ENCODE measurements around the gene SEC14L1.

The SEC14L1 gene

DNA sequence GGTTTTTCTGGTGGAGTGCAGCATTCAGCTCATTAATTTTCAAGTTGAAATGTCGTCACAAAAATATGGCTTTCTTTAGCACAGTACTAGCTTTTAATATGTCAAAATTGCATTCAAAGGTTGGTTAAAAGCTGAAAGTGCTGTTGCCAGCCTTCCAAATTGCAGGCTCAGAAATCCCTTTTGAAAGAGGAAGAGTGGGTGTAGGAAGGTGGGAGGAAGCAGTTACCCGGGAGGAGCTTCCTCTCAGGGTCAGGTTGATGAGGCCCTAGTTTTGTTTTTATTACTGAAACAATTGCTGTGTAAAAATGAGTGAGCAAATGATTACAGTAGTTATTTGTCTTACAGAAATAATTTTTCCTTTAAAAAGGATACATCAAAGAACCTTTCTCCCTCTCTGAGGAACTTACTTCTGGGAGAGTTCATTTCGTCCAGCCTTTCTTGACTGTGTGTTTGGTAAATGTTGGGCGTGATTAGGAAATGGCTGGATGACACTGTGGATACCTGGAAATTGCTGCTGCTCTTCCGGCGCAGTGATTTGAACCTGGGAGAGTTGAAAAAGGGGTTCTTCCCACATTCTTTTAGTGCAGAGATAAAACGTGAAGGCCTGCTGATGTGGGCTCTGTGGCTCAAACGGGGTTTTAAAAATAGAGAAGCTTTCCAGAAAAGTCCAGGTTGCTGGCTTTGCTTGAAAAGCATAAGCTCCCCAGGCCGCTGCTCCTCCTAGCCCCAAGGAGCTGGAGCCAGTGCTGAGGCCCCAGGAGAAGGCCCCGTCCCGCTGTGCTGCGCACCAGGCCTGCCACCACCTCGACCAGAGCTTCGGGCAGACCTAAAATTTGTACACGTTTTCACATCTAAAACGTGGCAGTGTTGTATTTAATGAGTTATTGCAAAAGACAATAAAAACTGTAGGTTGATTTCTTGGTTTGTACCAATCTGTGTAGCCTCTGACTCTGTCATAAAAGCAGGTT lies 41.7 kb downstream of the SEC14L1 start:
- no peak for TF ChIP-seq CEBPB (IDR thresholded peaks at IDR 0.05)

DNA sequence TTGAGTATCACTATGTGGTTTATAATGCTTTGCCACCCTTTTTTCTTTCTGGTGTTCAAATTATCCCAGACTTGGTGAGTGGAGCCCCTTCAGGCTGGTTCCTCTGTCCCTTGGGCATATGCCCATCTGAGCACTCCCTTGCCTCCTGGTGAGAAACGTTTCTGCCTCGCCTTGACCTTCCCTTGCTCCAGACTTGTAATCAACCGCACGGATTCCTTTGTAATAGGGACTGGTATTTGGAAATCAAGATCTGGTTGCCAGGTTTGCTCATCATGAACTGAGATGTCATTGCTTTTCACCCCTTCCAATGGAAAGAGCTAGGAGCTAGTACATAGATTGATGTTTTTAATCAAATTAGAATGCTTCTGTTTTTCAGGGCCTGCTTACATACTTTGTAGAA lies 43.7 kb downstream of the SEC14L1 start:
- TF ChIP-seq TEAD4 (IDR thresholded peaks at IDR 0.05), result no peak
- no peak for TF ChIP-seq YY1 (IDR thresholded peaks at IDR 0.05; ENCODE audit: low read depth)
- TF ChIP-seq EP300 (IDR thresholded peaks at IDR 0.05; ENCODE audit: borderline replicate concordance), result no peak
- TF ChIP-seq EGR1 (IDR thresholded peaks at IDR 0.05), result no peak
- no peak for TF ChIP-seq CREB1 (IDR thresholded peaks at IDR 0.05; ENCODE audit: low read depth)
- no peak for TF ChIP-seq TAF1 (IDR thresholded peaks at IDR 0.05; ENCODE audit: low read depth)
- TF ChIP-seq, protein P1, sequence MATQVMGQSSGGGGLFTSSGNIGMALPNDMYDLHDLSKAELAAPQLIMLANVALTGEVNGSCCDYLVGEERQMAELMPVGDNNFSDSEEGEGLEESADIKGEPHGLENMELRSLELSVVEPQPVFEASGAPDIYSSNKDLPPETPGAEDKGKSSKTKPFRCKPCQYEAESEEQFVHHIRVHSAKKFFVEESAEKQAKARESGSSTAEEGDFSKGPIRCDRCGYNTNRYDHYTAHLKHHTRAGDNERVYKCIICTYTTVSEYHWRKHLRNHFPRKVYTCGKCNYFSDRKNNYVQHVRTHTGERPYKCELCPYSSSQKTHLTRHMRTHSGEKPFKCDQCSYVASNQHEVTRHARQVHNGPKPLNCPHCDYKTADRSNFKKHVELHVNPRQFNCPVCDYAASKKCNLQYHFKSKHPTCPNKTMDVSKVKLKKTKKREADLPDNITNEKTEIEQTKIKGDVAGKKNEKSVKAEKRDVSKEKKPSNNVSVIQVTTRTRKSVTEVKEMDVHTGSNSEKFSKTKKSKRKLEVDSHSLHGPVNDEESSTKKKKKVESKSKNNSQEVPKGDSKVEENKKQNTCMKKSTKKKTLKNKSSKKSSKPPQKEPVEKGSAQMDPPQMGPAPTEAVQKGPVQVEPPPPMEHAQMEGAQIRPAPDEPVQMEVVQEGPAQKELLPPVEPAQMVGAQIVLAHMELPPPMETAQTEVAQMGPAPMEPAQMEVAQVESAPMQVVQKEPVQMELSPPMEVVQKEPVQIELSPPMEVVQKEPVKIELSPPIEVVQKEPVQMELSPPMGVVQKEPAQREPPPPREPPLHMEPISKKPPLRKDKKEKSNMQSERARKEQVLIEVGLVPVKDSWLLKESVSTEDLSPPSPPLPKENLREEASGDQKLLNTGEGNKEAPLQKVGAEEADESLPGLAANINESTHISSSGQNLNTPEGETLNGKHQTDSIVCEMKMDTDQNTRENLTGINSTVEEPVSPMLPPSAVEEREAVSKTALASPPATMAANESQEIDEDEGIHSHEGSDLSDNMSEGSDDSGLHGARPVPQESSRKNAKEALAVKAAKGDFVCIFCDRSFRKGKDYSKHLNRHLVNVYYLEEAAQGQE (IDR thresholded peaks at IDR 0.05; ENCODE audit: low read depth), result no peak
- TF ChIP-seq ZBTB7A (IDR thresholded peaks at IDR 0.05; ENCODE audit: low read depth), result no peak
- no peak for TF ChIP-seq RAD21 (IDR thresholded peaks at IDR 0.05; ENCODE audit: low read depth)

DNA sequence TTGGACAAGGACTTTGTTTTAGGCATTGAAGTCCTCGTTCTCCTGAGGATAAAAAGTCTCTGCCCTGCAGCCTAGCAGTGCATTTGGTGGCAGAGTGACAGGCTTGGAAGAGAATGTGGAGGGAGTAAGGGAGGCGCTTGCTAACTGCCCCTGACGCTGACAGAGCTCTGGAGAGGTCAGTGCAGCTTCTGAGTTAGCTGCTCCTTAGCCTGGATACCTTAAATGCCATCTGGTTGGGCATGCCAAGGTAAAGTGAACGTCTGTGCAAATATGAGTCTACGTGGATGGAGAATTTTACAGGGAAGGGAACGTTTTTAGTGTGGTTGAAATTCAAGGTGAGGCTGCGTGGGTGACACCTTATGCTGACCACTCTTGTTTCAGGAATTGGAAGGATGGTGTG lies 44.4 kb downstream of the SEC14L1 start:
- TF ChIP-seq USF1 (IDR thresholded peaks at IDR 0.05) (no peak), ZBTB7A (IDR thresholded peaks at IDR 0.05; ENCODE audit: low read depth) (no peak), TAF1 (IDR thresholded peaks at IDR 0.05; ENCODE audit: low read depth) (no peak), TEAD4 (IDR thresholded peaks at IDR 0.05) (no peak), YY1 (IDR thresholded peaks at IDR 0.05; ENCODE audit: low read depth) (no peak), NFIC (IDR thresholded peaks at IDR 0.05) (no peak), CREB1 (IDR thresholded peaks at IDR 0.05; ENCODE audit: low read depth) (no peak), FOXM1 (IDR thresholded peaks at IDR 0.05; ENCODE audit: borderline replicate concordance, low read depth) (no peak), CEBPB (IDR thresholded peaks at IDR 0.05) (no peak)
- TF ChIP-seq, protein P2, sequence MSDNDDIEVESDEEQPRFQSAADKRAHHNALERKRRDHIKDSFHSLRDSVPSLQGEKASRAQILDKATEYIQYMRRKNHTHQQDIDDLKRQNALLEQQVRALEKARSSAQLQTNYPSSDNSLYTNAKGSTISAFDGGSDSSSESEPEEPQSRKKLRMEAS (IDR thresholded peaks at IDR 0.05), result no peak
- TF ChIP-seq, protein P1 (IDR thresholded peaks at IDR 0.05; ENCODE audit: low read depth), result no peak

DNA sequence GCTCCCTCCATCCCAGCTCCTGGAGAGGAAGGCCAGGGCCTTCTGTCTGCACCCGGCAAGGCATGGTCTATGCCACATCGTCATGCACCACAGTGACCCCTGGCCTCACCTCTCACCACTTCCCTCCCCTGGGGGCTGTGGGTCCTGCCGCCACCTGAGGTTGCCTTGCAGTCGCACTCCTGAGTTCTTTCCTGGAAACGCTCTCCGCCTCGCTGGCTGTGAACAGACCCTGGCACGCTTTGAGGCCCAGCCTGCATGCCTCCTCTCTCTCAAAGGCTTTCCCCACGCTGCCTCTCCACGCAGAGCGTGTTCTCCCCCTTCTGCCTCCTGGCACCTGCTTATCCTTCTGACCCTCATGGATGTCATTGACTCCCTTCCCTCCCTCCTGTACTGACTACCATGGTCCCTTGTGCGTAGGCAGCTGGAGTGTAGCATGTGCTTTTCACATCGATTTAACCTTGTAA lies 45.4 kb downstream of the SEC14L1 start:
- no peak for TF ChIP-seq USF1 (IDR thresholded peaks at IDR 0.05)
- TF ChIP-seq, protein P2 (IDR thresholded peaks at IDR 0.05), result no peak
- no peak for TF ChIP-seq TAF1 (IDR thresholded peaks at IDR 0.05; ENCODE audit: low read depth)
- no peak for TF ChIP-seq CREB1 (IDR thresholded peaks at IDR 0.05; ENCODE audit: low read depth)
- TF ChIP-seq ZBTB7A (IDR thresholded peaks at IDR 0.05; ENCODE audit: low read depth), result no peak

- no peak for TF ChIP-seq CEBPB (IDR thresholded peaks at IDR 0.05)
- no peak for TF ChIP-seq FOXM1 (IDR thresholded peaks at IDR 0.05; ENCODE audit: borderline replicate concordance, low read depth)
- TF ChIP-seq, protein P2 (IDR thresholded peaks at IDR 0.05), result no peak
- TF ChIP-seq TCF12 (IDR thresholded peaks at IDR 0.05; ENCODE audit: low read depth), result no peak
- no peak for TF ChIP-seq USF1 (IDR thresholded peaks at IDR 0.05)
- no peak for TF ChIP-seq TAF1 (IDR thresholded peaks at IDR 0.05; ENCODE audit: low read depth)
- TF ChIP-seq YY1 (IDR thresholded peaks at IDR 0.05; ENCODE audit: low read depth), result no peak
- TF ChIP-seq CREB1 (IDR thresholded peaks at IDR 0.05; ENCODE audit: low read depth), result no peak
- TF ChIP-seq, protein P1 (IDR thresholded peaks at IDR 0.05; ENCODE audit: low read depth), result no peak
- no peak for TF ChIP-seq ZBTB7A (IDR thresholded peaks at IDR 0.05; ENCODE audit: low read depth)
- no peak for TF ChIP-seq EP300 (IDR thresholded peaks at IDR 0.05; ENCODE audit: borderline replicate concordance)
- TF ChIP-seq TEAD4 (IDR thresholded peaks at IDR 0.05), result no peak
- TF ChIP-seq NFIC (IDR thresholded peaks at IDR 0.05), result no peak
- TF ChIP-seq EGR1 (IDR thresholded peaks at IDR 0.05), result no peak
- no peak for TF ChIP-seq RAD21 (IDR thresholded peaks at IDR 0.05; ENCODE audit: low read depth)
These were observed 47.6 kb downstream of the SEC14L1 start for GRCh38 chr17:77188084-77189066.

Data from Ishikawa (cell line).